Measurements from ENCODE around the gene MRPL10. TPM values are rescaled to one million over a fixed set of nuclear protein-coding genes. Genes with fewer than 3 reads are reported as not detected.

Gene MRPL10
- total RNA-seq, 1 experiment from 2014 or later, result 67.2 TPM

- Histone ChIP-seq H3K79me1 (ENCODE audit: insufficient read depth, low read depth, low read length, poor library complexity, severe bottlenecking) (no peaks in the 10 kb centered on the region), H3K4me1 (ENCODE audit: insufficient read depth, low read length) (no peaks in the 10 kb centered on the region), H3K23ac (ENCODE audit: insufficient read length, low read depth, low read length) (no peak overlapping the region), H2BK120ac (ENCODE audit: low read depth, low read length, poor library complexity, severe bottlenecking) (no peak overlapping the region), H2AFZ (ENCODE audit: low read length) (no peak overlapping the region), H3T11ph (ENCODE audit: low read length) (no peak overlapping the region), H3K9ac (ENCODE audit: extremely low read depth, insufficient read length, low read length) (no peak overlapping the region), H3K56ac (ENCODE audit: insufficient read length, low read depth, low read length) (no peak overlapping the region), H2AK5ac (ENCODE audit: insufficient read length, low read length) (no peak overlapping the region), H3K23me2 (ENCODE audit: insufficient read length, low read depth, low read length, poor library complexity, severe bottlenecking) (peaks cover 8% of the 10 kb centered on the region), H3K18ac (ENCODE audit: insufficient read length, low read depth, low read length) (no peak overlapping the region), H4K20me1 (ENCODE audit: control insufficient read depth, insufficient read depth, insufficient read length) (no peaks in the 10 kb centered on the region), H2BK20ac (ENCODE audit: low read depth, low read length, poor library complexity, severe bottlenecking) (no peak overlapping the region), H3K79me2 (ENCODE audit: insufficient read depth, low read length) (no peaks in the 10 kb centered on the region), H2BK5ac (ENCODE audit: insufficient read length, low read length) (no peak overlapping the region), H3K4me2 (ENCODE audit: insufficient read depth, insufficient read length, low read length) (no peak overlapping the region), H3K4ac (ENCODE audit: low read depth, low read length) (no peak overlapping the region), H4K8ac (replicated peaks; ENCODE audit: insufficient read length, low read depth, low read length) (no peak overlapping the region), H3K9me3 (ENCODE audit: control insufficient read depth, low read depth, low read length) (no peaks in the 10 kb centered on the region), H3K27ac (ENCODE audit: insufficient read length, low read depth, low read length) (no peak overlapping the region), H4K5ac (ENCODE audit: insufficient read length, low read depth, low read length) (no peak overlapping the region), H3K14ac (ENCODE audit: insufficient read depth, low read length) (no peak overlapping the region), H3K27me3 (ENCODE audit: insufficient read depth, low read length) (peaks cover 5% of the 10 kb centered on the region; the same call in 1 of the 2 replicates), H4K91ac (ENCODE audit: insufficient read length, low read depth, low read length) (no peak overlapping the region), H2BK15ac (ENCODE audit: low read depth, low read length) (no peak overlapping the region), H2BK12ac (ENCODE audit: insufficient read length, low read depth, low read length) (no peak overlapping the region)
- WGBS (ENCODE audit: extremely low coverage, insufficient read length, low lambda C conversion rate), result no CpG with 5 or more reads among the region's 3 CpGs
- Mint-ChIP-seq H3K9me3 (no peaks in the 10 kb centered on the region), H3K36me3 (ENCODE audit: insufficient read depth in 1 of 3, low read depth in 3 of 3) (no peaks in the 10 kb centered on the region), H3K4me3 (peak overlapping the region; percentile 21 to 89; a peak in 2 of 5 replicates), H3K4me1 (peaks cover 2 to 9% of the 10 kb centered on the region in 2 experiments; a peak in 2 of 4 replicates), H3K27me3 (ENCODE audit: low read depth) (peaks cover 89% of the 10 kb centered on the region), H3K27ac (no peak overlapping the region)
- TF ChIP-seq CTCF (conservative IDR thresholded peaks at IDR 0.05), result no peak
- DNase-seq, result no peak
Observed at GRCh38 chr17:47791025-47791424, 40.3 kb downstream of the MRPL10 start.

All from H9 (cell line).